HG03139 (cell line): Measurements from ENCODE around the gene ANGPT4.
"Not testable (repeated sequence)": the region's sequence is repeated elsewhere in the genome, so short reads cannot be mapped to it uniquely, and the experiment has no call there.

Experiments used
- ATAC-seq: cut with Tn5 transposase; IDR thresholded peaks from one replicate; pipeline ENCODE4 v1.9.1; 2021; ENCODE audit not compliant: unreplicated experiment

The ANGPT4 gene

DNA sequence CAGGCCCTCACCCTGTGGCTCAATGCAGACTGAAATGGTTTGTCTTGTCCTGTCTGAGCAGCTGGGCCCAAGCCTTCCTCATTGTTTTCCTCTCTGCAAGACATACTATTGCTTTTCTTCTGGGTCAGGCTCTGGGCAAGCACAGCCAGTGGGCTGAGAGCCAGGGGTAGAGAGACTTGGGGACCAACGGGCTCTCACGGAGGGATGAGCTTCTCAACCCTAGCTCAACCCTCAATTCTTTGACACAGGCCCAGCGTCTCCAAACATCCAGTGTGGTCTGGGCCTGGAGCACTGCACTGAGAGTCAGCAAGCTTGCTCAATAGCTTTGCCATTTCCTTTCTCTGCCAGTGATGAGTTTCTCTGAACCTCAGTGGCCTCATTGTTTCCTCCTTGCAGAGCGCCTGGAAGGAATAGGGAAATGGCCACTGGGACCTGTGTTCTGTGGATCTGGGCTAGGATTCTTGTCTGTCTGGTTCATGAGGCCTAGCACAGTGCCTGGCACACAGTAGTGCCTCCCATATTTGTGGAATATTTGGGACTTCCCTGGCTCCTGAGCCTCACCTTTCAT, 9.3 kb downstream of the ANGPT4 start:
- ATAC-seq, result no peak

DNA sequence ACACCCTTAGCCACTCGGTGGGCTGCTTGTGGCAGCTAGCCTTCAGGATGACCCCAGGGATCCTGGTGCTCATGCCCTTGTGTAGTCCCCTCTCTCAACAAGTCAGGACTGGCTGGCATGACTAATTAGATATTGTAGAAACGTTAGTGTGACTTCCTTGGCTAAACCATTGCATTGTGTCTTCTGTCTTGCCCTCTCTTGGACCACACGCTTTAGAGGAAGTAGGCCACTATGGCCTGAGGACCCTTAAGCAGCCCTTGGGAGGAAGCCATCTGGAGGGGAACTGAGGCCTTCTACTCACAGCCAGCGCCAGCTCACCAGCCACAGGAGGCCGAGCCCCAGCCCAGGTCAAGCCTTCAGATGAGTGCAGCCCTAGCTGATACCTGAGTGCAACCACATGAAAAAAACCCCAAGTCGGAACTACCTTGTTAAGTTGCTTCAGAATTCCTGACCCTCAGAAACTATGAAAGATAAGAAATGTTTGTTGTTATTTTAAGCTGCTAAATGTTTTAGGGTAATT, 10.1 kb downstream of the ANGPT4 start:
- no peak for ATAC-seq

DNA sequence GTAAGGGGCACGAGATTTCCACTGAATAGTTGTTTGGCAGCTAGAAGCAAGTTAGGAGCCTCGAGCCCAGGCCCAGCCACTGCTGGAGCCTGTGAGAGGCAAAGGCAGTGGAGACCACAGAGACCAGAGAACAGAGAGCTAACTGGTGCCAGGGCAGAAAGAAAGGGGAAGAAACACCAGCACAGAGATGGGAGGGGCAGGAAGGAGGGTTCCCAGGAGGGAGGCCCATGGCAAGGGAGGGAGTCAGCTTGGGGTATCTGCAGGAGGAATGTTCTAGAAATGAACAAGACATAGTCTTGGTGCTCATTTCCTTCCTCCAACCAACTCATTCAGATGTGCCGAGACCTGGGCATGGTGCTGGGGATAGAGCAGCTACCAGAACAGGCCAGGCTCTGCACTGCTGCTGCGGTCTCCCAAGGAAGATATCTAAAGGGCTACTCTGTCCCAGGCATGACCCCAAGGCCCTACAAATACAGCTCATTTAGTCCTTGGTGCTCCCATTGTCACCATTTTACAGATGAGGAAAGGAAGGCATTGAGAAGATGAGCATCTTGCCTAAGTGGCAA, 10.7 kb downstream of the ANGPT4 start:
- no peak for ATAC-seq

DNA sequence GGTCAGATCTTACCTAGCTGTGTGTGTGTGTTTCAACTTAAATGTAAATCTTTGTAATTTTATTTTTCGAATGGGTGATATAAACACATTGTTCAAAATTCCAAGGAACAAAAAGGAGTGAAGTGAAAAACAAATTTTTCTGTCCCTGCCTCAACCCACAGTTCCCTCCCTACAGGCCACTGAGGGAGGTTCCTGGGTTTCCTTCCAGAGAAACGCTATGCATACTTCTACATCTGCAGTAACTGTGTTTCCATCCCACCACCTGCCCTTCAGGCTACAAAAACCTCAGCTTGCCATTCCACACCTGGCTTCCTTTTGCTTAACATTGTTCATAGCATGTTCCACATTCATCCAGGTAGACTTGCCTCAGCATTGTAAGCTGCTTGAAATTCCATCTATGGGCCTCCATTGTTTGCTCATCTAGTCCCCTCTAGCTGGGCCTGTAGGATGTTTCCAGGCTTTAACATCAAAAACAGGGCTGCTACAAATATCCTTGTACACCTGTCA, 12.0 kb downstream of the ANGPT4 start:
- ATAC-seq, result no peak

DNA sequence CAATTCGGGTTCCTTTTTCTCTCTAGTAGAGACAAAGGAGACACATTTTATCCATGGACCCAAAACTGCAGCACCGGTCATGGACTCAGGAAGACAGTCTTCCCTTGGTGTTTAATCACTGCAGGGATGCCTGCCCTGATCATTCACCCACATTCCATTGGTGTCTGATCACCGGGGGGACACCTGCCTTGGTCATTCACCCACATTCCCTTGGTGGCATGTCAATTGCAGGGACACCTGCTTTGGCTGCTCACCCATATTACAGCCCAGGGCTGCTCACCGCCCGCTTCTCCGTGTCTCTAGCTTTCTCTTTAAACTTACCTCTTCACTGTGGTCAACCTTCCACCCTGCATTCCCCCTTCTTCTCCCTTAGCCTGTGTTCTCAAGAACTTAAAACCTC, 18.7 kb downstream of the ANGPT4 start:
- ATAC-seq, result not testable (repeated sequence)

DNA sequence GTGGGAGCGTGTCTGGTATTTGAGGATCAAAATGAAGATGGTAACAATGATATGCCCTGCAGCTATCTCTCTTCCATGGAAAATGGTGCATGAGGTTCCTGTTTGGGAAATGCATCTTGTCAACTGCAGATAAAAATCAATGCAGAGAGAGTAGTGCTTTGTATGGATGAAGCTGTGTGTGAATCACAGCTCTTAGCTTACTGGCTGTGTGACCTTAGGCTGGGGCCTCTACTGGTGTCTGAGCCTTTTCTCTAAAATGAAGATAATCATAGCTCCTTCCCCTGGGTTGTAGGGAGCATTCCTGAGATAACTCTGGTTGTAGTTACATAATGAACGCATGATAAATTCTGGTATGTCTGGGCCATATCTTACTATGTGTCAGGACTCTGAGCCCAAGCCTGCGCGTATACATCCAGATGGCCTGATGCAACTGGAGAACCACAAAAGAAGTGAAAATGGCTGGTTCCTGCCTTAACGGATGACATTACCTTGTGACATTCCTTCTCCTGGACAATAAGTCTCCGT, 19.6 kb downstream of the ANGPT4 start:
- ATAC-seq, result no peak

DNA sequence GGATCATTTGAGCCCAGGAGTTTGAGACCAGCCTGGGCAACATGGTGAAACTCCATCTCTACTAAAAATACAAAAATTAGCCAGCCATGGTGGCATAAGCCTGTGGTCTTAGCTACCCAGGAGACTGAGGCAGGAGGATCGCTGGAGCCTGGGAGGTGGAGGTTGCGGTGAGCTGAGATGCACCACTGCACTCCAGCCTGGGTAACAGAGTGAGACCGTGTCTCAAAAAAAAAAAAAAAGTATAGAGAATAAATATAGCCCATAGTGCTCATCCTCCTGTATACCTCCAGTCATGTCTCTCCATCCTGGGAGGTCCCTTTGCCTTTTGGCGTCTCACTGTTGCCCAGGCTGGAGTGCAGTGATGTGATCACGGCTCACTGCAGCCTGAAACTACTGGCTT, 23.8 kb downstream of the ANGPT4 start:
- not testable (repeated sequence) for ATAC-seq

DNA sequence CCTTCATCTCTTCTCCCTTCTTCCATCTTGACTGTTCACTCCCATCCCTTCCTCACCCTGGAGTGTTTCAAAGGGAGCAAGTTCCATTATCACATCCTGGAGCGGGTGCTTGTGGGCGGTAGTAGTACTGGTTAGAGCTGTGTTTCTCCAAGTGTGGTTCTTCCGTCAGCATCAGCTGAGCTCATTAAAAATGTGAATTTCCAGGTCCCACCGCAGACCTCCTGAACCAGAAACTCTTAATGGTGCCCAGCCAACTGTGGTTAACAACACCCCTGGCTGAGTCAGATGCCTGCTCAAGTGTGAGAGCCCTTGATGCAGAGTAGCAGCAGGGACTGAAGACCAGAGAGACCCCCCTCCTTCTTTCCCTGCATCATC, 24.4 kb downstream of the ANGPT4 start:
- no peak for ATAC-seq

DNA sequence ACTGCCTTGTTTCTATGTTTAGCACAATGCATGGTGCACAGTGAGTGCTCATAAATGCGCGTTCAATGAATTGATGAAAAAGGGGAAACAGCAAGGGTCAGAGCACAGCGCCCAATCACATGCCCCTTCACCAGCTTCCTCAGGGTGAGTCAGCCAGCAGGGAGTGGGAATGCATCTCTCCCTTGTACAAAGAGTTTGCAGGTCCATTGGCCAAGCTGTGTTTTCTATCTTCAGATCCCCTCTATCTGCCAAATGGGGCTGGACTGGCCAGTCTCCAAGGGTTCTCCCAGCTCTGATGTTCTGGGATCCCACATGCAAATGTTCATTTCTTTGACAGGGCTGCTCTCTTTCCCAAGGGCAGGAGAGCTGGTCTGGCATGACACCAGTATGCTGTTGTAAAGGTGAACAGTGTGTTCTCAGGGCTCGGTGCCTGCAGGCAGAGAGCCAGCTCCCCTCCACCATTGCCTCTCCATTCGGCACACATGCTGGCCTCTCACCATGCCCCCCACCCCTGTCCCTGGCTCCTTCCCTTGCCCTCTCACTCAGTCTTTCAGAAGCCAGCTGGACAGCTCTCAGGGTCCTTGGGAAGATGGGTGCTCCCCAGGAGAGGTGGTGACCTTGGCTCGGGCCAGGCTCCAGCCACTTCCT, 25.0 kb downstream of the ANGPT4 start:
- ATAC-seq, result no peak

DNA sequence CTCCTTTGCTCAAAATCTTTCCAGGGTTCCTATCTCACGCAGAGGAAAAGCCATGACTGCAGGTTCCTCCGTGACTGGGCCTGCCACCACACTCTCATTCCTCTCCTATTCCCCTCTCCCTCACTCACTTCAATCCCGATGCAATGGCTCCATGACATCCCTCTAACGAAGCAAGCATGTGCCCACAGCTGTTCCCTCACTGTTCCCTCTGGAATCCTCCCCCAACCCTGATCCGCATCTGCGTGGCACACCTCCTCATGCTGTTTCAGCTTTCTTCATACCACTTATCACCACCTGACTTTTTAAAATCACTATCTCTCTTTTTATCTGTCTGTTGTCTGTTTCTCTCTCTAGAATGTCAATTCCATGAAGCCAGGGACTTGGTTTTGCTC, 25.5 kb downstream of the ANGPT4 start:
- no peak for ATAC-seq

DNA sequence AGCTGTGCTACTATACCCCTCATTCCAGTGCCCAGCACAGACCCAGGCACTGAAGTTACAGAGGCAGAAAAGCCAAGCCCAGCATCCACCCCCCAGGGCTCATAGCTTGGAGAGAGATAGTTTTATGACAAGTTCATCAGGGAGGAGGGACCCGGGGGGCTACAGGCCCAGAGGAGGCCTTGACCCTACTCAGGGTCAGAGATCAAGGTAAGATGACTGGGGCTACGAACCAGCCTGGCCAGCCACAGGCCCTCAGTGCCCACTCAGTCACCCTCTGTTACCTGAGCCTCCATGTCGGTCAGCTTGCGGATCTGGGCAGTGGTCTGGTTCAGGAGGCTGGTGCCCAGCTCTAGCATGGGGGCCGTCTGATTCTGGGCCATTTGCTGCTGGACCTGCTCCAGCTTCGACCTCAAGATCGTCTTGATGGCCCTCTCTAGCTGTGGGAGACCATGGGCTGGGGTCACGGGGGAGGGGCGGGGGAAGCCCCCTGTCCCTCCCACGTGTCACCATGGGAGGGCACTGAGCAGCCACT, 26.1 kb downstream of the ANGPT4 start:
- ATAC-seq, result no peak

DNA sequence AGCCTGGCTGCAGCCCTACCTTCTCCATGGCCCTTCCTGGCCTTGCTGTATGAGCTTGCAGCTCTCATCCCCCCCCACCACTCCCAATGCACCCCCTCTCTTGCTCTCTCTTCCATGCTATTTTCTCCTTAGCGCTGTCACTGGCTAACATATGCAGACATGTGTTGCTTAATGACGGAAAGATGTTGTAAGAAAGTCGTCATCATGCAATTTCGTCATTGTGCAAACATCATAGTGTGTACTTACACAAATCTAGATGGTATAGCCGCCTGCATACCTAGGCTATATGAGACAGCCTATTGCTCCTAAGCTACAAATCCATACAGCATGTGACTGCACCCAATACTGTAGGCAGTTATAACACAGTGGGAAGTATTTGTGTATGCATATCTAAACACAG, 27.0 kb downstream of the ANGPT4 start:
- ATAC-seq, result no peak

DNA sequence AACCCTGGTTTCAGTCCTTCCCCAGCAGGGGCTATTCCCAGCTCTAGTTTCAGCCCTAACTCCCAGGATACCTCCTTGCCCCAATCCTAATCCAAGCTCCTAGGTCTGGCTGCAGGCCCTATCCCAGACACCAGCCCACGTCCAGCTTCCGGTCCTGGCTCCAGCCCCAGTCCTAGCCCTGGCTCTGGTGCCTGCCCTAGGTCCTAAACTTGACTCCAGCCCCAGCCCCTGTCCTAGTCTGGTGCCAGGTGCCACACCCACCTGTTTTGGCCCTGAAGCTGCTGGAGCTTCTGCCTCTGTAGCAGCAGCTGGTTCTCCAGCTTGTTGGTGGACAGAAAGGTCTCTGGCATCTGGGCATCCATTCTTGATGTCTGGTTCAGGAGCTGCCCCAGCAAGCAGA, 28.1 kb downstream of the ANGPT4 start:
- no peak for ATAC-seq

DNA sequence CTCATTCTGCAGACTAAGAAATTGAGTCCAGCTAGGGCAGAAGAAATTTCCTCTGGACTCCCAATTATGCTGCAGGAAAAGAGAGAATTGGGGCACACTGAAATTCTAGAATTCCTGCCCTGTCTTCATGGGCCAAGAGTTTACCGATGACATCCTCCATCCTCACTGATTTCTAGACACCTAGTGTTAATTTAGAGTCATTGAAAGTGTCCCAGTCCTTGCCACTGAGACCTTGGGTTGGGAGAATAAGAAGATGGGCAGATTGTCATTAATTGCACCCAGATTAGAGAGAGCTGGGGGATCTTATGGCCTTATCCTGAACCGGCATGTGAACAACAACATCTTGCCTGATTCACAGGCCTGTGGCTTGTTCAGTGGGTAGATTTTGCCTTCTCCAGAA, 29.0 kb downstream of the ANGPT4 start:
- ATAC-seq, result no peak

DNA sequence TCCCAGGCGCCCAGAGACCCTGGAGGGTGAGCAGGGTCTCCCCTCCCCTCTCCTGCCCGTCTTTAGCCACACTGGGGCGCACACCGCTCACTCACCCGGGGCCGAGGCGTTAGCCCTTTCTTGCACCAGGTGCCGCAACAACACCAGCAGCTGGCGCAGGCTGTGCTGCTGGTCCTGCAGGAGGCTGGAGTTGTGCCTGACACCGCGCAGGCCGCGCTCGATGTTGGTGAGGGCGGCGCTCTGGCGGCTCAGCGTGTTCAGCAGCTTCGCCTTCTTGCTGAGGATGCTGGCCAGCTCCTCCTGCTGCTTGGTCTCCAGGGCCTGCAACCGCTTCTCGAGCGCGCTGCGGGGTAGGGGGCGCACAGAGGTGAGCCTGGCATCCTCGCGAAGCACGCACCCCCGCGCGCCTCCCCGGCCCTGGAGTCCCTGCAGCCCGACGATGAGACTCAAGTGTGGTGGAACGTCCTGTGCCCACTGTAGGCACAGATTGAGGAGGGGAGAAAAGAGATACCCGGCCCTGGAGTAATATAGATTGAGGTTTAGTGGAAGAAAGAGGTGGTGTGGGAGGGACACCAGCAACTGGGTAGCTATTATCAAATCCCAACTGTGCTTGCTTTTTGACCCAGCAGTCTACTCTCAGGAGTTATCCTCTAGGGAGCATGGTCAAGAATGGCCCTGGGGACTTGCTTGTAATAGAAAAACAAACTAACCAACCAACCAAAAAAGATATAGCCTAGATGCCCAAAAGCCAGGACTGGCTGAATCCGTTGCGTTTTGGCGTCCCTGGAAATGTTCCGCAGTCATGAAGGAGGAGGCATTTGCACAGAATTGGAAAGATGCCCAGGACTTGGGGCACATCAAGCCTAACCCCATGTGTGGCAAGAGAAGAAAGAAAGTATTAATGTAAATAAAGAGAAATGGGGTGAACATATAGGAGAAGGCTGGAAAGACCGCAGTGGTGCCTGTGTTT, 30.9 kb downstream of the ANGPT4 start:
- ATAC-seq, result no peak

DNA sequence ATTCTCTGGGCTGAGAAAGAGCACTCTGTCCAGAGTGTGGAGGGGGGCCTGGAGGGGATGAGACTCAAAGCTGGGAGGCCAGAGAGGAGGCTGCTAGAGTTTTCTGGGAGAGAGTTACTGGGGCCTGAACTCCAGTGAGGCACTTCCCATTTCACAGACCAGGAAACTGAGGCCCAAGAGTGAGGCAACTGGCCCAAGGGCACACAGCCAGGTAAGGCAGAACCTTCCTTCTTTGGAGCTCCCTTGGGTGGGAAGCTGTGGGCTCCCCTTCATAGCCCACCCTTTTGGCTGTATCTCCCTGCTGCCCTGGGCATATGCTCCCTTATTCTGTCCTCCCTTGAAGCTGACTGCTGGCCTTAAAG, 34.4 kb downstream of the ANGPT4 start:
- ATAC-seq, result no peak

DNA sequence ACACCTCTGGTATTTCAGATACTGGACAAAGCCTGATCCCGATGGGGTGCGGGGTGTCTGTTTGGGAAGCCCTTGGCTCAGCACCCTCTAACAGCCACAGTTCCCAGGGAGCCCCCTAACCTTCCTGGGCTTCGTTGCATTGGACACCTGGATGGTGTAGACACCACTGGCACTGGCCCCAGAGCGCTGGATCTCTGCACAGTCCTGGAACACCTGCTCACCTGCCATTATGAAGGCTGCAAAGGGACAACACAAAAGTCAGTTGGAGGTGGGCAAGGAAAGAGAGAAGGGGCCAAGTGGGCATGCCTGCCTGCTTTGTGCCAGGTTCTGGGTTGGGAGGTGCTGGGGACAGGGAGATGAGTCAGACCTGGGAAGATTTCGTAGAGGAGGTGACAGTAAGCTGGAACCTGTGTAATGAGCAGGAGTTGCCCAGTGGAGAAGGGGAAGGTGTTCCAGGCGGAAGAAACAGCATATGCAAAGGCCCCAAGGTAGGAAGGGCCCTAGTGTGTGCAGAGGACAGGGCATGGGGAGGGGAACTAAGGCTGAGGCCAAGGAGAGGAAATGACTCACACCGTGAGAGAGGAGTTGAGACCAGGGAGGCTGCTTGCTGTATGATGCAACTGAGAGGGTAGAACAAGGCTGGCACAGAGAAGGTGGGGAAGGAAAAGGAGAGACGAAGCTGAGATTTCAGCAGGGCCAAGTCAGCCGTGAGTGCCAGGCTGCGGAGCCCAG, 34.9 kb downstream of the ANGPT4 start:
- no peak for ATAC-seq

DNA sequence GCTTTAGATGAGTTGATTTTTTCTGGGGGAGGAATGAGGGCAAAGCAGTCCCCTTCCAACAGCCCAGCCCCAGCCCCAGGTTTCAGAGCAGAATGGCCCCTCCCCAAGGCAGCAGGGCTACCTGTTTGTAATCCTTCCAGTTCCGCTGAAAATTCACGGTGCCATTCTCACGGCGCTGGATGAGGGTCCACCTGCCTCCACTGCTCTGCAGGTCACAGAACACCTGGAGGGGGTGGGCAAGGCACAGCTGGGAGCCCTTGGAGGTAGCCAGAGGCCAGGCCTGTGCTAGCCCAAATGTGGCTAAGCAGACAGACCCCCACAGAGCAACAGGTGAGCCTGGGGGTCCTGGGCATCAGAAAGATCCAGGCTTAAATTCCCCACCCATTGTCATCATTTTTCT, 36.5 kb downstream of the ANGPT4 start:
- no peak for ATAC-seq

DNA sequence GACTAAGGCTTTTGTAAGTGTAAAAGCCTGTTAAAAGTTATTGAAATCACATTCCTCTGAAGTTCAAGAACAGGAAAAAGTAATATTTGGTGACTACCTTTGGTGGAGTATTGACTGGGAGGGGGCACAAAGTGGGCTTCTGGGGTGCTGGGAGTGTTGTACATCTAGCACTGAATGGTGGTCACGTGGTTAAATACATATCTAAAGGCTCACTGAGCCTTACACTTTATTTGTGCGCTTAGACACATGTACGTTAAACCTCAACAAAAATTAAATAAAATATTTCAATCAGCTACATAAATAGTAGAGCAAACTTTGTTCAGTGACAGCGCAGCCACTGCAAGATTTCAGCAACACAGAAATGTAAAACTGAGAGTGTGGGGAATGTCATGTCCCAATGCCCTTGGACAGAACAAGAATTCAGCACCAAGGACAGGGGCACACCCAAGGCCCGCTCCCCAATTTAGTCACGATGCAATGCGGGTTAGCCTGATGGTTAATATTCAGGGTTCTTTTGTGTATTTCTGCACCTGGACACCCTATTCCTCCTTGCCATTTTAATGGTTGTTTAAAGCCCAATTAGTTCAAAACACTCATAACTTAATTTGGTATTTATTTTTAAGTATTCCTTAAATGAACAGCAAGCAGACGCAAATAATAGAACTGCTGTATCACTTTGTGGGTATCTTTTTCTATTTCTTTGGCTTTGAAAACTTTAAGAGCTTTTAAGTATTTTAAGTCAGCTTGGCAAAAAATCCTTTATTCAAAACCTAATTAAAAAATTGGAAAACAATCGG, 37.4 kb downstream of the ANGPT4 start:
- ATAC-seq, result no peak
